Ectodermal cell (in vitro differentiated cells): ENCODE results near the gene ZBTB43.

ENCODE experiments used
- H3K27ac ChIP-seq: 2 replicates; pipeline ENCODE4 v1.7.0; 2013; ENCODE audit warnings: mild to moderate bottlenecking, low read depth, low read length; ENCODE audit not compliant: insufficient read depth, poor library complexity, severe bottlenecking
- H3K27me3 ChIP-seq: 2 replicates; pipeline ENCODE4 v1.7.0; 2013; ENCODE audit warnings: mild to moderate bottlenecking, low read length; ENCODE audit not compliant: insufficient read depth, control insufficient read depth, poor library complexity, severe bottlenecking
- H3K36me3 ChIP-seq: one replicate; pipeline ENCODE4 v1.7.0; 2013; ENCODE audit warnings: low read length; ENCODE audit not compliant: control insufficient read depth, insufficient read depth
- H3K4me1 ChIP-seq: one replicate; pipeline ENCODE4 v1.7.0; 2013; ENCODE audit warnings: low read length; ENCODE audit not compliant: control insufficient read depth, insufficient read depth
- H3K4me3 ChIP-seq: 2 replicates; pipeline ENCODE4 v1.7.0; 2013; ENCODE audit warnings: low read depth, low read length, control low read depth; ENCODE audit not compliant: insufficient read depth
- H3K9me3 ChIP-seq: 2 replicates; pipeline ENCODE4 v1.7.0; 2013; ENCODE audit warnings: mild to moderate bottlenecking, low read length, moderate library complexity; ENCODE audit not compliant: control insufficient read depth
- whole genome bisulfite sequencing, 2 experiments: methylation state at CpG; one replicate each; pipeline ENCODE4 v1.1.7; 2013; ENCODE audit warnings: missing lambda C conversion rate in 2 of 2; 5-methylcytosine and 5-hydroxymethylcytosine counted together

Gene ZBTB43

DNA sequence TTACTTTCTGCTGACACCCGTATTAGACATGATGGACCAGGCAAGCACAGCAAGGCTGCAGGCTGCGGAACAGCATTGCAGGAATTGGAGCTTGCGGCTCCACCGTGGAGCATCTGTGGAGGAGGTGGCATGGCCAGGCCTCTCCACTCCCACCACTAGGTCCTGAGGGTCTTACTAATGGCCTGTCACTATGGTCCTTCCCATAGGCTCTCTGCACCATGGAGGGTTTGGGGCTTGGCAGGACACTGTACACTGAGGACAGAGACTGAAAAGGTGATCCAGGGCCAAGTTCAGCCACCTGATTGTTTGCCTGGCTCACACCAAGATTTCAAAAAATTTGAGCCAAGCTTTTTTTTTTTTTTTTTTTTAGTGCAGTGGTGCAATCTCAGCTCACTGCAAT is 14.3 kb upstream of the ZBTB43 start:
- Histone ChIP-seq H3K27ac (no peak overlapping the region), H3K4me3 (no peak overlapping the region), H3K4me1 (no peaks in the 10 kb centered on the region), H3K9me3 (no peaks in the 10 kb centered on the region), H3K27me3 (peaks cover 12% of the 10 kb centered on the region), H3K36me3 (no peaks in the 10 kb centered on the region)
- 94% methylated on average over 4 of the region's 4 CpGs for WGBS, 2 experiments

DNA sequence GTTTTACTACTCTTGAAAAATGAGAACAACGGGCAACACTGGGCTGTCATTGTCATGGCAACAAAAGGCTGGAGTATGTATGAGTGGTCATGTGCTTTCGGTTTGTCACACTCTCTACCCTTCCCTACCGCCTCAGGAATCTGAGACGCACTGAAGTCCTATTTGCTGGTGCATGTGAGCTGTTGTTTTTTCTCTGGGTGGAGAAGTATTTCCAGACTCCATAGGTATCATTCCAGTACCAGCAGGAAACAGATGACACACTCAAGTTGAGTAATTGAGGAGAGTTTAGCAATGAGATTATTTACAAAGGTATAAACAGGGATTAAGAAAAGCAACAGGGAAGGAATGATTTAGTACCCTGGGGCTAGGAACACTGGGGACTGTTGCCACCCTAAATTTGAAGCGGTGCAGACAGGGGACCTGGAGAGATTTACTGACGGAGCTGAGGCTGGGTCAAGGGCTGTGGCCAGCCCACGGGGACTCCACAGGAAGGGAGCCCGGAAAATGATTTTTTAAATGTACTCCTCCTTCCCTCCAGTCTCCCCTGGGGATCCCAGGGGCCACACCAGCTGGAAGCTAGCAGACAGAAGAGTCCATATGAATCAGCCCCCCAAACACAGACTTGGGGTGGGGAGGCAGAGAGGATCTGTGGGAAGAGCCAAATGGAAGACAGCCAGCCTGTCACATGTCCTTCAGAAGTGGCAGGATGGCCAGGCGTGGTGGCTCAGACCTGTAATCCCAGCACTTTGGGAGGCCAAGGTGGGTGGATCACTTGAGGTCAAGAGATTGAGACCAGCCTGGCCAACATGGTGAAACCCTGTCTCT is 13.2 kb upstream of the ZBTB43 start:
- Histone ChIP-seq H3K36me3 (no peaks in the 10 kb centered on the region), H3K27me3 (peaks cover 12% of the 10 kb centered on the region), H3K4me1 (no peaks in the 10 kb centered on the region), H3K27ac (no peak overlapping the region), H3K4me3 (no peak overlapping the region), H3K9me3 (no peaks in the 10 kb centered on the region)
- WGBS, 2 experiments = 85 to 90% methylated on average over 6 to 9 of the region's 9 CpGs

DNA sequence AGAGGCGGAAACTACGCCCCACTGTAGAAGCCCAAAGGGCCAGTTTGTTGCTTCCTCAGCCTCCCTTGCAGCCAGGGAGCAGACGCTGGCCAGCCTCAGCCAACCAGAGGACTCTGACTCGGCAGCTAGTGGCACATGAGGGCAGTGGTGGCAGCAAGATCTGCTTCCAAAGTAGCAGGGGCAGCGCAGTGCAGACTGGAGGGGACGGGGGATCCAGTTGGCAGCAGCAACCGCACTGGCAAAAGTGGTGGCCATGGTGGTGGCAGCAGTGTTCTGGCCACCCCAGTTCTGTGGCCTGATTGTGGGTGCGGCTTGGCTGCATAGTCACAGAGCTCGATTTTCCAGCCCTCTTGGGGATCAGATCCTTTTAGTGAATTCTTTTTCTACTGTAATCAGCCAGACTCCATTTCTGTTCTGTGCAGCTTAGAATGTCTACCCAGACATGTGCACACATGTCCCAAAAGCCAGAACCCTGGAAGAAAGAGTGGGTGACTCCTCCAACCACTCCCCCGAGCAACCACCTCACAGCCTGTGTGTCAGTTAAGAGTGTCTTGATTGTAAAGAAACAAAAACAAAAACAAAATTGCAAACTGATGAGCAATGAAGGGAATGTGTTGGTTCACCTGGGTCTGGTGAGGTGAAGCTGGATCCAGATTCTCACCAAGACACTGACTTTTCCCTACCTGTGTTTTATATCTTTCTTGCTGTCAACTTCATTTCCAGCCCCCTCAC is 11.0 kb upstream of the ZBTB43 start:
- Histone ChIP-seq H3K4me3 (no peak overlapping the region), H3K4me1 (no peaks in the 10 kb centered on the region), H3K36me3 (no peaks in the 10 kb centered on the region), H3K9me3 (no peaks in the 10 kb centered on the region), H3K27me3 (peaks cover 3% of the 10 kb centered on the region), H3K27ac (no peak overlapping the region)
- 90 to 91% methylated on average over 9 to 10 of the region's 10 CpGs for WGBS, 2 experiments

DNA sequence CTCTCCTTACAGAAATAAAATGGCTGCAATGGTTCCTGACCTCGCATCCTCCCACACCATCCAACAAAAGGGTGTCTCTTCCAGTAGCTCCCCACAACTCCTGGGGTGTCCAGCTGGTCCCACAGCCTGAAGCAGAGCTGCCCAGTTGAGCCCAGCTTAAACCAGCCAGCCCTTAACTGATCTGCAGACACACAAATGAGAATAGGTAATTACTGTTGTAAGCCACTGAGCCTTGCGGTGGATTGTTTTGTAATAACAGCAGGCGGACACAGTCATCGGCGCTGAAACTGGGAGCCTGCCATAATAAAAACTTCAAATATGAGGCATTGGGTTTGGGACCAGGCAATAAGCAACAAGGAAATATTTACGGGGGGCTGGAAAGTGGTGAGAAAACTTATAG is 10.4 kb upstream of the ZBTB43 start:
- WGBS, 2 experiments = 95 to 97% methylated on average over 6 of the region's 6 CpGs
- no peak overlapping the region for H3K4me3 ChIP-seq
- no peaks in the 10 kb centered on the region for H3K36me3 ChIP-seq
- no peak overlapping the region for H3K27ac ChIP-seq
- H3K9me3 ChIP-seq = no peaks in the 10 kb centered on the region
- H3K4me1 ChIP-seq = no peaks in the 10 kb centered on the region
- peaks cover 2% of the 10 kb centered on the region for H3K27me3 ChIP-seq

DNA sequence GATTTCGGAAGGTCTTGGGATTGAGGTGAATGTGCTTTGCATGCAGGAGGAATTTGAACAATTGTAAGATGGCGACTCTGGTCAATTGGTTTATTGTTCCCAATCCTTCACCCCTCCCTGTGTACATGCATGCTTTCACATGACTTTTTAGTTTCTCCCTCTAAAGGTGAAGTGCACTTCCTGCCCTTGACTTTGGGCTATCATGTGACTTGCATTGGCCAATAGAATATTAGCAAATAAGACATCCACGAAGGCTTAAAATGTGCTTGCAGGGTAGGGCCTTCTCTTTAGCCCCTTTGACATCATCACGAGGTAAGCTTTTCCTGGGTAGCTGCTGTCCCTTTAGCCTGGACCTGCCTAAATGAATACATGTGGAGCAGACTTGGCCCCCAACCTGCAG is 8.1 kb upstream of the ZBTB43 start:
- H3K4me1 ChIP-seq = no peaks in the 10 kb centered on the region
- H3K36me3 ChIP-seq = no peaks in the 10 kb centered on the region
- H3K27me3 ChIP-seq = no peaks in the 10 kb centered on the region
- no peaks in the 10 kb centered on the region for H3K9me3 ChIP-seq
- H3K27ac ChIP-seq = no peak overlapping the region
- whole genome bisulfite sequencing, 2 experiments = 84 to 87% methylated on average over 4 of the region's 4 CpGs
- H3K4me3 ChIP-seq = no peak overlapping the region

DNA sequence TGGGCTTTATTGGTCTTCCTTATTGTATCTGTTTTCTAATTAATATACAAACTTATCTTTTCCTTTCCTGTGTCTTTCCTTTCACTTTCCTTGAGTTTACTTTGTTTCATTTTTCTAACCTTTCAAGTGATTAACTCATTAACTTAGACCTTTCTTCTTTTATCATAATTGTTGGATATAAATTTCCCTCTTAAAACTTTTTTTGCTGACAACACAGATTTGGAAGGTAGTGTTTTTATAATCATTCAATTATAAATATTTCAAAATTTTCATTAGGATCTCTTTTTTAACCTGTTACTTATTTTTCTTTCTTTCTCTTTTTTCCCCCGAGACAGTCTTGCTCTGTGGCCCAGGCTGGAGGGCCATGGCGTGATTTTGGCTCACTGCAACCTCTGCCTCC is 6.9 kb upstream of the ZBTB43 start:
- Histone ChIP-seq H3K9me3 (no peaks in the 10 kb centered on the region), H3K4me1 (no peaks in the 10 kb centered on the region), H3K27ac (no peak overlapping the region), H3K27me3 (peaks cover 6% of the 10 kb centered on the region), H3K36me3 (no peaks in the 10 kb centered on the region), H3K4me3 (no peak overlapping the region)
- WGBS, 2 experiments = 84 to 85% methylated on average over 2 of the region's 2 CpGs

DNA sequence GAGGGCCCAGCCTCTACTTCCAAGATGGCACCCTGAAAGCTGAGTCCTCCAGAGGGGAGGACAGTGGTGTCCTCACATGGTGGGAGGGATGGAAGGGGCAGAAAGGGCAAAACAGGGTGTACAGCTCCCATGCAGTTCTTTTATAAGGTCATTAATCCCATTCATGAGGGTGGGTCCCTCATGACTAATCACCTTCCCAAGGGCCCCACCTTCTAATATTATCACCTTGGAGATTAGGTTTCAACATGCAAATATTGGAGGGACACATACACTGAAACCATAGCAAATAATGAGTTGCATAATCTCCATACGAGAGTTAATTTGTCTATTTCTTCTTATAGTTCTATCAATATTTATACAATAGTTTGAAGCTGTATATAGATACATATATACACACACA is 5.8 kb upstream of the ZBTB43 start:
- no CpG with 5 or more reads among the region's 1 CpG for WGBS, 2 experiments
- H3K36me3 ChIP-seq = no peaks in the 10 kb centered on the region
- no peaks in the 10 kb centered on the region for H3K9me3 ChIP-seq
- no peak overlapping the region for H3K27ac ChIP-seq
- no peaks in the 10 kb centered on the region for H3K4me1 ChIP-seq
- H3K27me3 ChIP-seq = peaks cover 12% of the 10 kb centered on the region
- H3K4me3 ChIP-seq = no peak overlapping the region

DNA sequence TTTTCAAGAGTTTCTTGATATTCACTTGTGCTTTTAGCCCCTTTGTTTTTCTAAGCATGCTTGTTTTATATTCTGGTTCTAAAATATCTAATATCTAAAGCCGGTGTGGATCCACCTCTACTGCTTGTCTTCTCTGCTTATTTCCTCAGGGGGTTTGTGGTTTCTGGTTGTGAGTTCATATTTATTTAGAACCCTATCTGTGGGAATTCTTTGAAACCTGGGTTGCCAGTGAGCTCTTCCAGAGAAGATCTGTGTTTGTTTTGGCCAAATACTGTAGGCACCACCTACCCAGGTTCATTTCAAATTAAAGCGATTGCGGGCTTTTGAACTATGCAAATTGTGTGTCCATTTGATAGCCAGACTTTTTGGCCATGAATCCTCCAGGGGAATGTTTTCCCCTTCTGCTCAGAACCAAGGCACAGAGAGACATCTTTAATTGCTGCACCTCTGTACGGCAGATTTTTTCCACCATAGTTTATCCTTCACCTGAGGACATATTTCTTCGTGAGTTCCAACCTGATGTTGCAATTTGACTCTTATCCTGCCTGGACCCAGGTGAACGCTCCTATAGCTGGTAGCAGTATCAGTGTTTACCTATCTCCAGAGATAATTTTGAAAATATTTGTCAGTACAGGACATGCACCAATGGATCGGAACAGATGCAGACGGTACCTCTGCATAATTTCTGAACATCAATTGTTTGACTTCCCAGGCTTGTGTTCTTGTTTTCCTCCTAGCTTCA is 2.4 kb upstream of the ZBTB43 start:
- WGBS, 2 experiments = 85 to 88% methylated on average over 7 to 8 of the region's 8 CpGs

DNA sequence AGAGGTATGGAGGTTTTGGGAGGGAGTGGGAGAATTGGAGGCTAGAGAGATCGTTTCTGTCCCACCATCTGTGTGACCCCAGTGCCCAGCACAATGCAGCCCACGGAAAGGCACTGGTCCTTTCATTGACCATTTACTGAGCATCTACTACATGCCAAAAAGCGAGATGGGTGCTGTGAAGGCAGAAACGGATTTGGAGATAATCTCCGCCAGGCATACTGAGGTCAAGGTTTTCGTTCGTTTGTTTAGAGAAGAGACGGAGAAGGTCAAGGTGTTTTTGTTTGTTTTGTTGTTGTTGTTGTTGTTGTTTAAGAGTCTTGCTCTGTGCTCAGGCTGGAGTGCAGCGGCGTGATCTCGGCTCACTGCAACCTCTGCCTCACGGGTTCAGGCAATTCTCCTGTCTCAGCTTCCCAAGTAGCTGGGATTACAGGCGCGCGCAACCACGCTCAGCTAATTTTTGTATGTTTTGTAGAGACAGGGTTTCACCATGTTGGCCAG is 593 bp upstream of the ZBTB43 start:
- WGBS, 2 experiments = 88 to 89% methylated on average over 16 of the region's 16 CpGs
- Histone ChIP-seq H3K4me3 (peak overlapping the region; percentile 88), H3K36me3 (no peaks in the 10 kb centered on the region), H3K27ac (no peak overlapping the region), H3K9me3 (no peaks in the 10 kb centered on the region), H3K27me3 (peaks cover 12% of the 10 kb centered on the region), H3K4me1 (peaks cover 11% of the 10 kb centered on the region)

More for the DNA sequence above, 2.4 kb upstream of the ZBTB43 start:
- Histone ChIP-seq H3K27ac (no peak overlapping the region), H3K4me3 (no peak overlapping the region), H3K27me3 (peaks cover 12% of the 10 kb centered on the region), H3K36me3 (no peaks in the 10 kb centered on the region), H3K9me3 (no peaks in the 10 kb centered on the region), H3K4me1 (peaks cover 11% of the 10 kb centered on the region)
